Renal cortex interstitium (tissue), 11 donors: Measurements from ENCODE around the gene MTCH1. TPM values are rescaled to one million over a fixed set of nuclear protein-coding genes. Genes with fewer than 3 reads are reported as not detected.
"Not testable (repeated sequence)": the region's sequence is repeated elsewhere in the genome, so short reads cannot be mapped to it uniquely, and the experiment has no call there.

Source experiments
- DNase-seq, 11 donors: peaks; one replicate each; pipeline ENCODE4 v3.0.0-alpha.2; 2013; ENCODE audit warnings: low read depth in 9 of 11, low spot score in 4 of 11; ENCODE audit errors: extremely low read depth in 1 of 11
- polyA plus RNA-seq, 3 donors: library from polyadenylated mRNA; unstranded; fragments of 120-200 nt; gene quantifications; one replicate each; pipeline ENCODE4 v1.2.1, GENCODE V29; 2013; ENCODE audit not compliant: insufficient read length in 3 of 3

The MTCH1 gene
- polyA plus RNA-seq, 3 donors, result 146 to 187 (median 167) TPM

GRCh38 chr6:36942329-36942728, 43.7 kb downstream of the MTCH1 start:
- DNase-seq, result not testable (repeated sequence)

DNA sequence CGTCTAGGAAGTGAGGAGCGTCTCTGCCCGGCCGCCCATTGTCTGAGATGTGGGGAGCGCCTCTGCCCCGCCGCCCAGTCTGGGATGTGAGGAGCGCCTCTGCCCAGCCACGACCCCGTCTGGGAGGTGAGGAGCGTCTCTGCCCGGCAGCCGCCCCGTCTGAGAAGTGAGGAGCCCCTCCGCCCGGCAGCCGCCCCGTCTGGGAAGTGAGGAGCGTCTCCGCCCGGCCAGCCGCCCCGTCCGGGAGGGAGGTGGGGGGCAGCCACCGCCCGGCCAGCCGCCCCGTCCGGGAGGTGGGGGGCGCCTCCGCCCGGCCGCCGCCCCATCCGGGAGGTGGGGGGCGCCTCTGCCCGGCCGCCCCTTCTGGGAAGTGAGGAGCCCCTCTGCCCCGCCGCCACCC, 44.4 kb downstream of the MTCH1 start:
- DNase-seq, result not testable (repeated sequence)

- DNase-seq, result no peak
These were observed 46.0 kb downstream of the MTCH1 start for GRCh38 chr6:36940027-36940426.

DNA sequence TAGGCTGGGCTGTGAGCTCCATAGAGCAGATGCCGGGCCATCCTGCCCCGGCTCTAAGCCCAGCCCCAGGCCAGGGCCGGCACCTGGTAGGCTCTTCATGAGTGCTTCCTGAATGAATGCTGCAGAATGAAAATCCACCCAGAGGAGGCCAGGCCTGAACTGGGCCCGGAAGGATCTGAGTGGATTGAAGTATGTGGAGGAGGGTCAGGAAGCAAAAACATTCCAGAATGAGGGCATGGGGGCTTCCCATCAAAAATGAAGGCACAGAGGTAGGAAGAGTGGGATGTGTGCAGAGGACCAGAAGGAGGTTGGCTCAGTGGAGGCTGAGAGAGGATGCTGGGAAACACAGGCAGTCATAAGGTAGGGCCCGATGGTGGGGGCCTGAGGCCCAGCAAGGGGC, 47.0 kb downstream of the MTCH1 start:
- DNase-seq, result not testable (repeated sequence)

GRCh38 chr6:36938536-36938935, 47.5 kb downstream of the MTCH1 start:
- no peak for DNase-seq

- DNase-seq, result no peak
These were observed 48.1 kb downstream of the MTCH1 start for GRCh38 chr6:36937896-36938295.

- no peak for DNase-seq
These were observed 49.2 kb downstream of the MTCH1 start for GRCh38 chr6:36936824-36937223.

DNA sequence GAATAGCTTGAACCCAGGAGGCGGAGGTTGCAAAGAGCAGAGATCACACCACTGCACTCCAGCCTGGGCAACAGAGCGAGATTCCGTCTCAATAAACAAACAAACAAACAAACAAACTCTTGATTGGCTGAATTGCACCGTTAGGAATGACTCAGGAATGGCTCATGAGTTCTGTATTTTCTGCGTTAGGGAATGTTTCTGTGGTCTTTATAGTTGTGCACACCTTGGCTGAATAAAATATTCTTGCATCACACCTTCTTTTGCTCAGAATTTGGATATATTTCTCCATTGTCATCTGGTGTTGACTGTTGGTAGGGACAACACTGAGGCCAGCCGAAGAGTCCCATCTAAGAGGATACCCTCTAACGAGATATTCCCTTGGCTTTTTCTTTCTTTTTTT, 51.1 kb downstream of the MTCH1 start:
- DNase-seq, result no peak

GRCh38 chr6:36933519-36933918, 52.5 kb downstream of the MTCH1 start:
- no peak for DNase-seq

DNA sequence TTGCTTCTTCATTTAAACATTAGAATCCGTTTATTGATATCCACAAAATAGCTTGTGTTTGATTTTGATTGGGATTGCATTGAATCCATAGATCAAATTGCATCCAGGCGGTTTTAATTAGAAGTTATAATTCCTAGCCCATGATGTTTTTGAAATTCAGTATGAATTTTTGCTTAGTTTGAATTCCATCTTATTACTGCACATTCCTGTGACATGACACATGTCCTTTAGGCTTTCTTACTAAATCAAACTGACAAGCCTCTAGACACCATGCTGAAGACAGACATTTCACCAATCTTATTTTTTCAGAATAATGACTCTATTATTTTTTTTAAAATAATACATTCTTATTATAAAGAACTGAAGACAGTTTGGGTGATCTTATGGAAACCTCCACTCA, 52.9 kb downstream of the MTCH1 start:
- no peak for DNase-seq

DNA sequence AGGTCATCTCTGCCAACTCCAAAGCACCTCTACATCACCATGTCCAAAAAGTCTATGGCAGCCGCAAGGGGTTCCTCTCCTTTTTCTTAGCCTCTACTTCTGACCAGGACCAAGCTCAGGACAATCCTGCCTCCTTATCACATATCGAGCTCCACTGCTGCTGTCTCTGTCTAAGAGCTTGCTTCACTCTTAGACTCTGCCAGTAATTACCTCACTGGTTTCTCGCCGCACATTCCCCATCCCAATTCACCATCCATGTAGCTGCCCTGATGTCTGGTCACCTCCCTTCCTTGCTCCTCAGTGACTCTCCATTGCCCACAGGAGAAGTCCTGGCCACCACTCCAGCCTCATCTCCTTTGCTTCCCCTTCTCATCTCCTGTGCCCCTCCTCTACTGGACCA, 55.5 kb downstream of the MTCH1 start:
- DNase-seq, result no peak

GRCh38 chr6:36929607-36930006, 56.4 kb downstream of the MTCH1 start:
- DNase-seq, result peak in 3 of 11 donors; percentile 14 to 24 (median 15)

GRCh38 chr6:36929152-36929551, 56.8 kb downstream of the MTCH1 start:
- DNase-seq, result no peak

- no peak for DNase-seq
These were observed 57.5 kb downstream of the MTCH1 start for GRCh38 chr6:36928547-36928918.

DNA sequence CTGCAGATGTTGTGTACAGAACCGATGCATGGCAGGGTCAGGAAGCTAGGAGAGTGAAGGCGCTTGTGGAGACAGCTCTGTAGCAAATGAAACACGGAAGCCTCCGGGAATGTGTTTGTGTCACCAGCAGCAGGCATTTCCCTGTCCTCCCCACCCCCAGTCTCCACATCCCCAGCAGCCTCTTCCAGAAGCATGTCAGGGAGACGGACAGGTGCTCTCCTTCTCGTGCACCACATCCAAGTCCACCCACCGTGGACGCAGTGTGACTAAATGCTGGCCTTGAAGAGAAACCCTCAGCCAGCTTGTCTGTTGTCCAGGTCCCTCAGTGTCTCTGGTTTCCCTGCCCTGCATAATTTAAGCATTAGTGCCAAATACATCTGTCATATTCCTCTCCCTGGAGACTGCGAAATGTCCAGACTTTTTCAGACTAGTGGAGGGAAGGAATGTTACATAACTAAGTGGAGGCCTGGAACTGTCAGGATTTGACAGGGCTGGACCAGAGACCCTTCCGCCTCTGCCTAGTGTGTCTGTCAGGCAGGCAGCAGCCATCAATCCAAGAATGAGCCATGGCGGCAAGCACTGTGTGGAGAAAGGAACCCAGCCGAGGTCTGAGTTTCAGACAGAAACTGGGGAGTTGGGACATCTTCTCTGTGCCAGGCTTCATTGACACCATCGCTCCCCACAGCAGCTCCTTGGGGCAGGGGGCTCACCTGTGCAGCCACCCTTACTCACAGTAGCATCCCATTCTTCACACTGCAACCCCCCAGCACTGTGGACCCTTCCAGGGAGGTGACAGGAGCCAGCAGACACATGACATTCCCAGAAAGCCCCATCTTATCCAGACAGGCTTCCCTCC, 58.1 kb downstream of the MTCH1 start:
- DNase-seq, result no peak

DNA sequence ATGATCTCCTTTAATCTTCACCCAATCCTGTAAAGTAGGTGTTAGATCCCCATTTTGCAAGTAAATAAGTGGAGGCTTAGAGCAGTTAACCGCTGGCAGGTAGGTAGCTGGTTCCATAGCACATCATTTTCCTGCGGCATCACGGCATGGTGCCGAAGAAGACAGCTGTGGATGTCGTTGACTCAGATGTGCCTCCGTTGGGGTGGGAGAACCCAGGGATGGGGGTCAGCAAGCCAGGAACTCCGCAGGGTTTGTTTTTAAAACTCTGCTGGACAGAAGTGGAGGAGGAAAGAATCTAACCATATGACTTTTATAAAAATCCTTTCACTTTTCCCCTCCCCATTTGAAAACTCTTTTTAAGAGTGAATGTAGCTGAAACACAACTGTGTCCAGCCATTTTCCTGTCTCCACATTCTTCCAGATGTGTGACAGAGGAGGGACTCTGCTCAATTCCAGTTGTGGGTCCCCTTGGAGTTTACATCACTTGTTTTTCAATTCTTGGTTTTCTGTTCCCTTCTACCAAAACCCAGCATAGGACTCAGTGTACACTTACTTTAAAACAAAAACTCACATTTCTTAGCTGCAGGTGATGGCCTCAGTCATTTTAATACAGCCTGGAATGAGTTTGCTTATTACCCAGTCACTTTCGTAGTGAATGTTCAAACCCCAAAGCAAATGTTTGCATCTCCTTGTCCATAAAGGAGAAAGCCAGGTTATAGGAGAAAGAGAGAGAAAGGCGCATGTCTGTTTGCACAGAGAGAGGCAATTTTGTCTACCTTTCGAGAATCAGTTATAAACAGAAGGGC, 59.1 kb downstream of the MTCH1 start:
- DNase-seq, result no peak

DNA sequence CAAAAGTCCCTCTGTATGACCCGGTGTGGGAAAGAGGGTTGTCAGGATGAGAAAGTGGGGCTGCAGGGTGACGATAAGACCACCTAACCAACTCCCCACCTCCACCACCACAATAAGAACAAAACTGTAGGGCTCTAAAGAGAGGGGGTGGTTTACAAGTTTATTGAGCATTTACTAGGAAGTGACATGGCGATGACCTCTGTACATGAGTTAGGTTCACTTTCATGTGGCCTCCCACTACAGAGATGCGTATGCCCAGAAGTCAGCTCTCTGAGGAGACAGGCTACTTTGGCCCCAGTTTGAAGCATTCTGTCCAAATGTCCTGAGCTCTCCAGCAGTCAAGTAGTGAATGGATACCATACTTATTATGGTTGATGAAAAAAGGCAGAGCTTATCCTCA, 60.2 kb downstream of the MTCH1 start:
- no peak for DNase-seq

GRCh38 chr6:36924778-36925374, 61.1 kb downstream of the MTCH1 start:
- DNase-seq, result no peak

DNA sequence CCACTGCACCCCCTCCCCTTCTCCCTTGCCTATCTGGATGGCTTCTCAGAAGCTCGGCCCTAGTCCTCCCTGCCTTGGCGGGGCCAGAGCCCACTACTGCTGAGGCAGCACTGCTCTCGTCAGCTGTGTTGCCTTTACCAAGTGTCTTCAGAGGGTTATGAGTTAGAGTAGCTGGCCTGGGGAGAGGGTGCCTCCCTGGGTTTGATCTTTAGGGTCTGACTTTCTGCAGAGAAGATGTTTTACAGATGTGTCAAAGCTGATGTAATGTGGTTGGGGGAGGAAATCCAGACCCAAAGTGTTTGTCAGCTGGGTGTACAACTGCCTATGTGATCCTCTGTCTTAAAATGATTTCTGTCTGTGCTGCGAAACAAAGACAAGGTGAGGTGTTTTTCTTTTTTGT, 61.9 kb downstream of the MTCH1 start:
- DNase-seq, result no peak

GRCh38 chr6:36920546-36920945, 65.5 kb downstream of the MTCH1 start:
- DNase-seq, result no peak
